ENCODE measurements around the gene CDH22. TPM values are rescaled to one million over a fixed set of nuclear protein-coding genes. Genes with fewer than 3 reads are reported as not detected.

CDH22 gene
- total and polyA plus RNA-seq, 7 donors, result 0.11 to 1.4 (median 0.53) TPM

DNA sequence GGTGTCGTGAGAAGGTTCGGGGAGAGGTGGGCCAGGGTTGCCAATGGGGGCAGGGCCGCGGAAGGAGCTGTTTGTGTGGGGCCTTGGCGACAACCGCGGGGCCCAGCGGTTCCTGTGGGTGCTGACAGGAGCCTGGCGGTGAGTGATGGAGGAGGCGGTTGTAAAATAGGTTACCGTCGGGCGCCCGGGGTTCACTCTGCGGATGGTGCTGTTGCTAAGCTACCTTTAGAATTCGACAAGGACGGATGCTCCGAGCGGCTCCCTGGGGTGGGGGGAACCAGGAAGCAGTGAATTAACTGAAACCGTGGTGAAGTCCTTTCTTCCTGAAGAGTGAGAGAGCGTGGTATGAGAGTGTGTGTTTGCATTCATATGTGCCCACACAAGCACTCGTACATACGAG is 61.7 kb downstream of the CDH22 start:
- no peaks in the 10 kb centered on the region for H3K4me1 ChIP-seq
- TF ChIP-seq, protein P1, sequence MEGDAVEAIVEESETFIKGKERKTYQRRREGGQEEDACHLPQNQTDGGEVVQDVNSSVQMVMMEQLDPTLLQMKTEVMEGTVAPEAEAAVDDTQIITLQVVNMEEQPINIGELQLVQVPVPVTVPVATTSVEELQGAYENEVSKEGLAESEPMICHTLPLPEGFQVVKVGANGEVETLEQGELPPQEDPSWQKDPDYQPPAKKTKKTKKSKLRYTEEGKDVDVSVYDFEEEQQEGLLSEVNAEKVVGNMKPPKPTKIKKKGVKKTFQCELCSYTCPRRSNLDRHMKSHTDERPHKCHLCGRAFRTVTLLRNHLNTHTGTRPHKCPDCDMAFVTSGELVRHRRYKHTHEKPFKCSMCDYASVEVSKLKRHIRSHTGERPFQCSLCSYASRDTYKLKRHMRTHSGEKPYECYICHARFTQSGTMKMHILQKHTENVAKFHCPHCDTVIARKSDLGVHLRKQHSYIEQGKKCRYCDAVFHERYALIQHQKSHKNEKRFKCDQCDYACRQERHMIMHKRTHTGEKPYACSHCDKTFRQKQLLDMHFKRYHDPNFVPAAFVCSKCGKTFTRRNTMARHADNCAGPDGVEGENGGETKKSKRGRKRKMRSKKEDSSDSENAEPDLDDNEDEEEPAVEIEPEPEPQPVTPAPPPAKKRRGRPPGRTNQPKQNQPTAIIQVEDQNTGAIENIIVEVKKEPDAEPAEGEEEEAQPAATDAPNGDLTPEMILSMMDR (IDR thresholded peaks at IDR 0.05), result no peak
- intact Hi-C loops (cut with DNase I), result no loop called here
- ATAC-seq (no peak), DNase-seq (no peak)
- 7 to 11% (median 10%) methylated on average over 23 of the region's 23 CpGs for WGBS, 3 donors
- H3K4me3 ChIP-seq, result no peak overlapping the region
- no peaks in the 10 kb centered on the region for H3K36me3 ChIP-seq (ENCODE audit: insufficient read depth in 1 of 2, low read depth in 1 of 2)
- H3K27ac ChIP-seq, result no peak overlapping the region
- peaks cover 8 to 65% (median 21%) of the 10 kb centered on the region in 3 donors for H3K27me3 ChIP-seq (ENCODE audit: insufficient read depth in 3 of 3, low read length in 2 of 3)
- H3K9me3 ChIP-seq, result no peaks in the 10 kb centered on the region

DNA sequence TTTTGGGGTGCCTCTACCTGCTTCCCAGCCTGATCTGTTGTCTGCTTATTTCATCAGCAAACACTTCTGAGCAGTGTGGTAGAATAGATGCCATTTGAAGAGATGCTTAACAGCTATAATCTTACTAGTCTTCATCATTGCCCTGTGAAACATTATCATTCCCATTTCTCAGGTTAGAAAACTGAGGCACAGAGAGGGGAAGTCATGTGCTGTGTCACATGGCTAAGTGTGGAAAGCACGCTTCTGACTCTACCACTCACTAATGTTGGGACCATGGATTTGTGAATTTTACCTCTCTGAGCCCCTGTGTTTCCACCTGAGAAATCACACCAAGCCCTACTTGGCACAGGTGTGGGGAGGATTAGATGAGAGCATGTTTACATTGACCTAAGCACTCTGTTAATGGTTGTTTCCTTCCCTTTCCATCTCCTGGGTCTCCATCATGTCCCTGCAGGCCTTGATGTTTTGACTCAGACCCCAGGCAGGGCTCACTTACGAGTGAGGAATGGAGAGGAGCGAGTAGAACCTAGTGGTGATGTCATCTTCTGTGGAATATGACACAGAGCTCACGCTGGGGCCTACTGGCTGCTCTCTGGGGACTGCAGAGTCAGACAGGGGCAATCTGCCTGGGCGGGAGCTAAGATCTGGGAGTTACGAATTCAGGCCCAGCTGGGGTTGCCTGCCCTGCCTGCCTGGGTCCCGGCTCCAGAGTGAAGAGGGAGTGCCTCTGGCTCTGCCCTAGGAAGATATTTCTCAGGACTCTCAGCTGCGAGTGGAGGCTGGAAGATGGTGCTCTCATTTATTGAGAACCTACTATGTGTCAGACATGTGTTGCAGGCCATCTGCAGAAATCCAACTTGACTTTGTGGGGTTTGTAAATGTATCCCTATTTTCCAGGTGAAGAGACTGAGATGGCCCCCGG is 64.3 kb downstream of the CDH22 start:
- Histone ChIP-seq H3K27ac (no peak overlapping the region), H3K36me3 (ENCODE audit: insufficient read depth in 1 of 2, low read depth in 1 of 2) (no peaks in the 10 kb centered on the region), H3K27me3 (ENCODE audit: insufficient read depth in 3 of 3, low read length in 2 of 3) (peaks cover 0 to 39% (median 11%) of the 10 kb centered on the region in 3 donors), H3K4me3 (no peak overlapping the region), H3K9me3 (no peaks in the 10 kb centered on the region), H3K4me1 (no peaks in the 10 kb centered on the region)
- DNase-seq (no peak), ATAC-seq (no peak)
- TF ChIP-seq, protein P1 (IDR thresholded peaks at IDR 0.05), result no peak
- WGBS, 3 donors, result 35 to 53% (median 42%) methylated on average over 9 of the region's 9 CpGs
- intact Hi-C loops (cut with DNase I), result no loop called here

DNA sequence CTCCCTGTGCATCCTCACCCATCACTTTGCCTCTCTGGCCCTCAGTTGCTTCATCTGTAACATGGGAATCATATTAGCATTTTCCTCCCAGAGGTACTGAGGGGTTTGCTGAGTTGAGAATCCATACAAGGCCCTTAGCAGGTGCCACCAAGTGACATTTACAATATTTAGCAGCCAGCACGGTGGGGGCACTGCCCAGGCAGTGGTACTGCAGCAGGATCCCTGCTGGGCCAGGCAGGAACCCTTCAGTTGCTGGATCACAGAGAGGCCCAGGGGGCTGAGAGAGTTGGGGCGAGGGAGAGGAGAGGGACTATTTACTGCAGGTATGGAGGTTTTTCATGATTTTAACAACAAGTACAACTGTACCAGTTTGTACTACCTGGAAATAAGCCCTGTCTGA is 65.9 kb downstream of the CDH22 start:
- no peaks in the 10 kb centered on the region for H3K36me3 ChIP-seq (ENCODE audit: insufficient read depth in 1 of 2, low read depth in 1 of 2)
- peaks cover 0 to 30% (median 9%) of the 10 kb centered on the region in 3 donors for H3K27me3 ChIP-seq (ENCODE audit: insufficient read depth in 3 of 3, low read length in 2 of 3)
- ATAC-seq (no peak), DNase-seq (no peak)
- TF ChIP-seq, protein P1 (IDR thresholded peaks at IDR 0.05), result no peak
- intact Hi-C loops (cut with DNase I), result no loop called here
- H3K4me1 ChIP-seq, result no peaks in the 10 kb centered on the region
- no peak overlapping the region for H3K4me3 ChIP-seq
- no peak overlapping the region for H3K27ac ChIP-seq
- WGBS, 3 donors, result 51 to 62% (median 54%) methylated on average over 2 of the region's 2 CpGs
- no peaks in the 10 kb centered on the region for H3K9me3 ChIP-seq

GRCh38 chr20:46240881-46241280 is 67.4 kb downstream of the CDH22 start:
- intact Hi-C loops (cut with DNase I), result no loop called here
- TF ChIP-seq, protein P1 (IDR thresholded peaks at IDR 0.05), result no peak
- 86 to 90% (median 88%) methylated on average over 22 of the region's 22 CpGs for WGBS, 3 donors
- no peak overlapping the region for H3K4me3 ChIP-seq
- no peaks in the 10 kb centered on the region for H3K36me3 ChIP-seq (ENCODE audit: insufficient read depth in 1 of 2, low read depth in 1 of 2)
- no peak overlapping the region for H3K27ac ChIP-seq
- ATAC-seq (no peak), DNase-seq (no peak)
- H3K27me3 ChIP-seq (ENCODE audit: insufficient read depth in 3 of 3, low read length in 2 of 3), result peaks cover 0 to 17% (median 7%) of the 10 kb centered on the region in 3 donors
- H3K4me1 ChIP-seq, result no peaks in the 10 kb centered on the region
- no peaks in the 10 kb centered on the region for H3K9me3 ChIP-seq

Data from psoas muscle (tissue), 8 donors.